ENCODE results near the gene PNPO.

DNA sequence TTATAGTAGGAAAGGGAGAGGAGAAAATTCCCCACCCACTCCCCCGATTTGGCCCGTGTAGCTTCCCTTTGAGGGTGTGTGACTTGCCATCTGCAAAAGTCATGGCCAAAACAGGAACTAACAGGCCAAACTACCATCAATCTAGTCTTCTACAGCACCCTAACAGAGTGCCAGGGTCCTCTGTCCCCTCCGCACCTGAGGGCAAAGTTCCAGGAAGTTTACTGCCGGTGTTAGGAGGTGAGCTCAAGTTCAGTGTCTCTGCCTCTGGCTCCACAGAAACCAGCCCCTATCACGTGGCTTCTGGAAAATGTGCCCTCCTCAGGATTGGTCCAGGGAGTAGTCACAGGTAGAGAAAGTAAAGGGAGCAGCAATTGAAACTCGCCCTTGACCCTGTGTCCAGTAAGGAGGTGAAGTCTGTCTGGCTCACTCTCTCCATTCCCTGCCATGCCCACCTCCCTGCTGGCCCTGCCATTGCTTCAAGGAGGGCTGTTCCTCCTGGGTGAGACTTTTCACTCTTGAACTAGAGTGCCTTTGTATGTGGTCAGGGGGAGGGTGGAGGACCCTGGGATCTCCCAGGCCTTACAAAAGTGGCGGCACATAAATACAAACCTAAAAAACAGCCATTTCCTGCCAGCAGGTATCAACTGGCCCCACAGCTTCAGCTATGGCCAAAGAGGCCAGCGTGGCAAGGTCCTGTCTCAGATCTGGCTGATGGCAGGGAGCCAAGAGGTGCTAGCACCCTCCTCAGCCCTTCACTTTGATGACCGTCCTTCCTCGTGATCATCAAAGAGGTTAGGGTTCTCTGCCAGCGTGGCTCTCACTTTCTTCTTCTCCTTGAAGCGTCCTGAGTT lies 11.0 kb downstream of the PNPO start:
- TF ChIP-seq, protein P1, sequence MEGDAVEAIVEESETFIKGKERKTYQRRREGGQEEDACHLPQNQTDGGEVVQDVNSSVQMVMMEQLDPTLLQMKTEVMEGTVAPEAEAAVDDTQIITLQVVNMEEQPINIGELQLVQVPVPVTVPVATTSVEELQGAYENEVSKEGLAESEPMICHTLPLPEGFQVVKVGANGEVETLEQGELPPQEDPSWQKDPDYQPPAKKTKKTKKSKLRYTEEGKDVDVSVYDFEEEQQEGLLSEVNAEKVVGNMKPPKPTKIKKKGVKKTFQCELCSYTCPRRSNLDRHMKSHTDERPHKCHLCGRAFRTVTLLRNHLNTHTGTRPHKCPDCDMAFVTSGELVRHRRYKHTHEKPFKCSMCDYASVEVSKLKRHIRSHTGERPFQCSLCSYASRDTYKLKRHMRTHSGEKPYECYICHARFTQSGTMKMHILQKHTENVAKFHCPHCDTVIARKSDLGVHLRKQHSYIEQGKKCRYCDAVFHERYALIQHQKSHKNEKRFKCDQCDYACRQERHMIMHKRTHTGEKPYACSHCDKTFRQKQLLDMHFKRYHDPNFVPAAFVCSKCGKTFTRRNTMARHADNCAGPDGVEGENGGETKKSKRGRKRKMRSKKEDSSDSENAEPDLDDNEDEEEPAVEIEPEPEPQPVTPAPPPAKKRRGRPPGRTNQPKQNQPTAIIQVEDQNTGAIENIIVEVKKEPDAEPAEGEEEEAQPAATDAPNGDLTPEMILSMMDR (IDR thresholded peaks at IDR 0.05; ENCODE audit: borderline replicate concordance, extremely low read depth, low read length, poor library complexity, severe bottlenecking) = no peak
- TF ChIP-seq EZH2 (IDR thresholded peaks at IDR 0.05; ENCODE audit: borderline replicate concordance, low read depth, low read length, severe bottlenecking) = no peak
